Stimulated activated CD8-positive, alpha-beta memory T cell treated with anti-CD3 and anti-CD28 coated beads, Interleukin-12 subunit alpha, Interleukin-12 subunit beta, amount 100 ng/mL, for 24 hours (primary cell): ENCODE results near the gene DNAJB14.

ENCODE experiments used
- DNase-seq: peaks from one replicate; pipeline ENCODE4 v3.0.0-alpha.2; 2020; ENCODE audit errors: extremely low read depth

Gene DNAJB14

GRCh38 chr4:99945718-99946355, 581 bp downstream of the DNAJB14 start:
- no peak for DNase-seq

- no peak for DNase-seq
Measured at GRCh38 chr4:99943904-99944437, 2.4 kb downstream of the DNAJB14 start.

GRCh38 chr4:99938243-99938753, 8.1 kb downstream of the DNAJB14 start:
- no peak for DNase-seq

GRCh38 chr4:99934891-99935290, 11.5 kb downstream of the DNAJB14 start:
- no peak for DNase-seq

GRCh38 chr4:99927566-99927965, 18.9 kb downstream of the DNAJB14 start:
- DNase-seq = no peak

- DNase-seq = no peak
Measured at GRCh38 chr4:99921174-99921573, 25.2 kb downstream of the DNAJB14 start.

- DNase-seq = no peak
Measured at GRCh38 chr4:99918656-99919055, 27.8 kb downstream of the DNAJB14 start.

- no peak for DNase-seq
Measured at GRCh38 chr4:99917575-99917974, 28.8 kb downstream of the DNAJB14 start.

- DNase-seq = no peak
Measured at GRCh38 chr4:99915449-99915848, 31.0 kb downstream of the DNAJB14 start.

- DNase-seq = no peak
Measured at GRCh38 chr4:99894998-99895397, 51.4 kb downstream of the DNAJB14 start.

- DNase-seq = peak; percentile 72
Measured at GRCh38 chr4:99894161-99894997, 52.0 kb downstream of the DNAJB14 start, which contains the start of gene LAMTOR3. Gene LAMTOR3 (minus strand): TSS chr4:99894427. CDS start chr4:99893963, 464 bp downstream.

- no peak for DNase-seq
Measured at GRCh38 chr4:99893839-99894160, 52.6 kb downstream of the DNAJB14 start.

- no peak for DNase-seq
Measured at GRCh38 chr4:99893029-99893428, 53.4 kb downstream of the DNAJB14 start.

- no peak for DNase-seq
Measured at GRCh38 chr4:99891351-99891750, 55.1 kb downstream of the DNAJB14 start.

GRCh38 chr4:99887837-99888236, 58.6 kb downstream of the DNAJB14 start:
- DNase-seq = no peak

- no peak for DNase-seq
Measured at GRCh38 chr4:99886146-99886545, 60.3 kb downstream of the DNAJB14 start.

- no peak for DNase-seq
Measured at GRCh38 chr4:99885687-99886086, 60.7 kb downstream of the DNAJB14 start.

GRCh38 chr4:99885063-99885664, 61.3 kb downstream of the DNAJB14 start:
- no peak for DNase-seq

GRCh38 chr4:99879458-99879857, 67.0 kb downstream of the DNAJB14 start:
- no peak for DNase-seq

GRCh38 chr4:99878604-99879003, 67.8 kb downstream of the DNAJB14 start:
- DNase-seq = no peak

- DNase-seq = no peak
Measured at GRCh38 chr4:99876946-99877345, 69.5 kb downstream of the DNAJB14 start.

GRCh38 chr4:99875071-99875470, 71.3 kb downstream of the DNAJB14 start:
- DNase-seq = no peak
